HG03575 (cell line): ENCODE measurements around the gene ATXN7L2.
"Not testable (repeated sequence)": the region's sequence is repeated elsewhere in the genome, so short reads cannot be mapped to it uniquely, and the experiment has no call there.

Experiments
- ATAC-seq: cut with Tn5 transposase; IDR thresholded peaks from one replicate; pipeline ENCODE4 v1.9.1; 2021; ENCODE audit not compliant: unreplicated experiment, insufficient number of reproducible peaks, low FRiP score; ENCODE audit errors: extremely low read depth

The ATXN7L2 gene, protein sequence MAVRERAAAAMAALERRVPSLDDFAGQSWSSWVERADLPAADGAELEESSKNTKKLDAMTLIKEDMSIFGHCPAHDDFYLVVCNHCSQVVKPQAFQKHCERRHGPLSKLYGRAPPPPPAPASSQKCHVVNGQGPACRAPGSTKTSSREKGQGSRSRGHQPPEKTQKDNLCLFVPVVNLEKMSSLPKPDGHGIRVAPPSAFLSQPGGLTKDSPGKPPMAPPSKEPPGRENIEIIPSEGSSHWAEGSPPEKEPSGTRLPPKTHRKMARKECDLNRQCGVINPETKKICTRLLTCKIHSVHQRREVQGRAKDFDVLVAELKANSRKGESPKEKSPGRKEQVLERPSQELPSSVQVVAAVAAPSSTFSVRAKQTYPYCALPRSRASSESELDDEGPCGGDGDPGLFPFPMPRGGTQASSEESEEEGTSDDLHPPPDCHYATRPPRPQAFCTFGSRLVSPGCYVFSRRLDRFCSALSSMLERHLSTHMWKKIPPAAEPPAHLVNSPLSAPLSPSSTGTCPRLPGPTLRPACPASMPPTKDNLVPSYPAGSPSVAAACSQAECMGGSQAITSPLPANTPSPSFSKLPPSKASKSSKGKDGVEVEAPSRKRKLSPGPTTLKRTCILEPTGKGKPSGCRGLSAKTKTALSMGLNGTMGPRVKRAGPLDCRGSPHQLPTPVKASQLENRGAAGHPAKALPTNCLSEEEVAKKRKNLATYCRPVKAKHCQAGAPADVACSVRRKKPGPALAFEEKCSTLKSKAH

DNA sequence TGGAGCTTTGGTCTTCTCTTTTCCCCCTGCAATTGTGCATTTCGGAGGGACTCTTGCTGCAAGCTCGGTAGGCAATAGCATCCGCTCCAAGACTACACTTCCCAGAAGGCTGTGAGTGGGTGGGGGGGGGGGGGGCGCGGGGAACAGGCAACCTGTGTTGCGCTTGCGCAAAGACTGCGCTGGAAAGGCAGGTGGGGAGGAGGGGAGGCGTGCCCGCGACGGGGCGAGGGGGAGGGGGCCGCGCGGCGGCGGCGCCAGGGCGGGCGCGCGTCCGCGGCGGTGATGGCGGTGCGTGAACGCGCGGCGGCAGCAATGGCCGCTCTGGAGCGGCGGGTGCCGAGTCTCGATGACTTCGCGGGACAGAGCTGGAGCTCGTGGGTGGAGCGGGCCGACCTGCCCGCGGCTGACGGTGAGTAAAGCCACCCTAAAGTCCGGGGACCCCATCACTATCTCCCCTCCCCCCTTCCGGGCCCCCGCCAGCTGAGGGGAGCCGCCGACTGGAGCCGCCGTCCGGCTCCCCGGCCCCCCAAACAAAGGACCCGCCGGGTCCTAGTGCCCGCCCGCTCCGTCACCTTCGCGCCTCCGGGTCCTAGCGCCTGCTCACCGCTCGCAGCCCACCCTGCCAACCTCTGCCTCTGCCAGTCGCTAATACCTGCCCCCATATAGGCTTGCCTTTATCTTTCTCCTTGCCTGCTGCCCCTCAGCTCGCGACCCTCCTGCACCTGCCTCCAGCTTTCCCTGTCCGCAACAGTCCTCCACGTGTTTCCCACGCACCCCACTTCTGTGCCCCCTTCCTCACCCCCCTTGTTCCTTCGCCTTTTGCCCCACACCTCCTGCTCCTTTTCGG is at the start of gene ATXN7L2:
TSS of gene ATXN7L2 (plus strand) at position 234 of the 847 bp plus-strand sequence. CDS start at position 283, 49 bp downstream.
- no peak for ATAC-seq

- ATAC-seq: no peak
Measured at GRCh38 chr1:109434484-109434883, 49.2 kb upstream of the ATXN7L2 start.

DNA sequence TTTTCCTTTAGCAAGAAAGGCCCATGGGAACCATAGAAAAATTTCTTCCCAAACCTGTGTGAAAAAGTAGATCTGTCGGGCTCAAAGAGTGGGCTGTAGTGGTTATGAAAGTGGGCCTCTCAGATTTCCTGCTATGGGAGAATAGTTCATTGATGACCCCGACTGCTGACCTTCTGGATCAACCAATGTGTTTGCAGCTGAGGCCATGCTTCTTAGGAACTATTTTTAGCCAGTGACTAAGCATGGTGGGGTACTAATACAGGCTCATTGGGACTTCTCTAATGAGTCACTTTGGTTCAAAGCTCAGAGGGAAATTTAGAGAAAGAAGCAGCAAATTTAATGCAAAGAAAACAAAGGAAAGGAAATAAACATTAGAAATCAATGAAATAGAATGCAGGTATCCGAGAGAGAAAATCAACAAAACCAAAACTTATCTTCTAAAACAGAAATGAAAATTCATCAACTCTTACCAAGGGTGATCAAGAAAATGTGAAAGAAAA is 44.9 kb upstream of the ATXN7L2 start:
- ATAC-seq: no peak

- ATAC-seq: no peak
Measured at GRCh38 chr1:109441069-109441468, 42.6 kb upstream of the ATXN7L2 start.

GRCh38 chr1:109443476-109443875 is 40.2 kb upstream of the ATXN7L2 start:
- ATAC-seq: no peak

GRCh38 chr1:109444346-109444745 is 39.4 kb upstream of the ATXN7L2 start:
- ATAC-seq: no peak

GRCh38 chr1:109445949-109446695 is 37.6 kb upstream of the ATXN7L2 start:
- not testable (repeated sequence) for ATAC-seq

DNA sequence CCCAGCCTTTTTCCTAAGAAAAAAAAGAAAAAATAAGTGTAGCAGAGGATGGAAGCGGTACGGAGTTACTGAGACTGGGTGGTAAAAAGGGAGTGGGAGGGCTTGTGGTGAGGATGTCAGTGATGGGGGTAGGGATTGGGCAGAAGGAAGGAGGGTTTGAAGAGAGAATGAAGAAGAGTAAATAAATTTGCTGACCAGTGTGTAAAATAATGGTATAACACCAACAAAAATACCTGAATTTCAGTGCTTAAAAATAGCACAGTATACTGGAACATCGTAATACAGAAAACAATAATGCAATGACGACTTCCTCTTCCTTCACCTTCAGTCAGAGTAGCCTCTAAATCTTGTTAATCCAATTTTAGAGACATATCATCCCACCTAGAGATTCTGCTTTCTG is 36.2 kb upstream of the ATXN7L2 start:
- ATAC-seq: no peak

- no peak for ATAC-seq
Measured at GRCh38 chr1:109454497-109455133, 29.1 kb upstream of the ATXN7L2 start.

- no peak for ATAC-seq
Measured at GRCh38 chr1:109457819-109458218, 25.9 kb upstream of the ATXN7L2 start.

- ATAC-seq: no peak
Measured at GRCh38 chr1:109466125-109466451, 17.6 kb upstream of the ATXN7L2 start.

DNA sequence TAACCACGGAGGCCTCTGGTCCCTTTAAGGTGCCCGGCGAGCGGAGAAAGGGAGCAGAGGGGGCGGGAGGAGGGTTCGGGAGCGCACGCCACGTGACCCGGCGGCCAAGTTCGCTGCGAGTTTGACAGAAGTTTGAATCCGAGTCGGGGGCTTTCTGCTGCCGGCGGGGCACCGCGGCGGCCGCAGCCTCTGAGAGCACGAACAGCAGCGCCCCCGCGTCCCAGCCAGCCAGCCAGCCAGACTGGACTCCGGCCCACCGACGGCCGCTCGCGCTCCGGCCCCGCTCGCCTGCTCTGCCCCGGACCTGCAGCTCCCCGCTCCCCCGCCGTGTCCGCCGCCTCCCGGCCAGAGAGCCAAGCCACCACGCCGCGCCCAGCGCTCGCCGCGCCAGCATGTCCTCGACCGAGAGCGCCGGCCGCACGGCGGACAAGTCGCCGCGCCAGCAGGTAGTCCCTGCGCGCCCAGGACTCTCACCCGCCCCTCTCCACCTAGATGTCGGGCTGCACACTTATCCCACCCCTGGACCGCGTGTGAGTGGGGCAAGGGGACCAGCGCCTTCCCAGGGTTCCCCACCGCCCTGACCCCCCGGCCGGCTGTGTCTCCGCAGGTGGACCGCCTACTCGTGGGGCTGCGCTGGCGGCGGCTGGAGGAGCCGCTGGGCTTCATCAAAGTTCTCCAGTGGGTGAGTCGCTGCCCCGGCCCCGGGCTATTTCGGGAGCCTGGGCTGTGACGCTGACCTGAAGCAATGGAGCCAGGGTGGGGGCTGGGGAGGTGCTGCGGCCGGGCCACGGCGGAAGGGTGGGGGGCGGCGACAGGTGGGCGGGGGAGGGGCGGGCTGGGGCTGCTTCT is 17.0 kb upstream of the ATXN7L2 start, which contains the start of gene SYPL2:
TSS of gene SYPL2 (plus strand) at position 95 of the 849 bp plus-strand sequence. CDS start at position 393, 298 bp downstream.
- ATAC-seq: no peak

DNA sequence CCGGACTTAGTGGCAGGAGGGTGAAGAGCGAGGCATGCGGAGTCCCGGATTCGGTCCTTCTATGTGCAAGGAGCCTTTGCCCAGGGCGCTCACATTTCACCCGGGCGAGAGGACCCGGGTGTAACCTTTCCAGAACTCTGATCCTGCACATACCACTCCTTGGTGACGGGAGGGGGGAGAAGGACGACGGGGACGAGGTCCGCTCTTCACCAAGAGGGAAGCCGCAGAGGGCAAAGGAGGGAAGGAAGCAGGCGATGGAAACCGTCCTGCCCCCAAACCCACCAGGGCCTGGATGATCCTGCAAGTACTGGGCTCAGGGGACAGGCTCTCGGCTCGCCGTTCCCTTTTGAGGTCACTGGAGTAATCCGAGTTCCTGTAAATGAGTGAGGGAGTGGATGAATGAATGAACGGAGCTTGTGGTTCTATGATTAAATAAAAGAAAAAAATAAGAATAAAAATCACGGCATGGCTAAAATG is 16.4 kb upstream of the ATXN7L2 start:
- no peak for ATAC-seq

- ATAC-seq: no peak
Measured at GRCh38 chr1:109468061-109468460, 15.6 kb upstream of the ATXN7L2 start.

- no peak for ATAC-seq
Measured at GRCh38 chr1:109468903-109469302, 14.8 kb upstream of the ATXN7L2 start.

DNA sequence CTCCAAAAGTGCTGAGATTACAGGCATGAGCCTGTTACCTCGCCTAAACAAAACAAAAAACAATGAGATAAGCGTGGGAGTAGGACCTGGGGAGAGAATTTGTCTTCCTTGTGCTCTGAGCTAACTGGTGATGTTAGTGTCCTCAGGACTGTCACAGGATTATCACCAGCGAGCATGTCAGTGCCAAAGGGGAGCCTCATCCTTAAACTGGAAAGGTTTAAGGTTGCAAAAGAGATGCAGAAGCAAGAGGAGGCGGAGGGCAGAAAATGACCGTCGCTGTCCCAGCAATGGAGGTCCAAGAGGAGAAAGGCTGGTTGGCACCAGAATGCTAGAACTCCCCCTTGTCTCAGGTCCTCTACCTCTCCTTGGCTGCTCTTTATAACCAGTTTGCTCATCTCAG is 13.5 kb upstream of the ATXN7L2 start:
- ATAC-seq: no peak

GRCh38 chr1:109472779-109473178 is 10.9 kb upstream of the ATXN7L2 start:
- no peak for ATAC-seq
